NCI-H524 treated with DMSO at 0.1 percent for 48 hours (cell line): ENCODE measurements around the gene GNAQ.
"Not testable (repeated sequence)": the region's sequence is repeated elsewhere in the genome, so short reads cannot be mapped to it uniquely, and the experiment has no call there.

Source experiments
- DNase-seq: peaks from one replicate; lab custom pipeline; 2025; lab: John Stamatoyannopoulos, UW

Gene GNAQ

GRCh38 chr9:77690723-77691122, 340.9 kb downstream of the GNAQ start:
- DNase-seq, result not testable (repeated sequence)

GRCh38 chr9:77690119-77690518, 341.5 kb downstream of the GNAQ start:
- DNase-seq, result not testable (repeated sequence)

GRCh38 chr9:77687737-77688136, 343.9 kb downstream of the GNAQ start:
- not testable (repeated sequence) for DNase-seq

- DNase-seq, result no peak
These were observed 351.0 kb downstream of the GNAQ start for GRCh38 chr9:77680581-77680980.

- DNase-seq, result no peak
These were observed 351.8 kb downstream of the GNAQ start for GRCh38 chr9:77679661-77680368.

- DNase-seq, result no peak
These were observed 352.5 kb downstream of the GNAQ start for GRCh38 chr9:77679088-77679487.

- no peak for DNase-seq
These were observed 353.6 kb downstream of the GNAQ start for GRCh38 chr9:77677957-77678535.

- no peak for DNase-seq
These were observed 354.2 kb downstream of the GNAQ start for GRCh38 chr9:77677397-77677796.

DNA sequence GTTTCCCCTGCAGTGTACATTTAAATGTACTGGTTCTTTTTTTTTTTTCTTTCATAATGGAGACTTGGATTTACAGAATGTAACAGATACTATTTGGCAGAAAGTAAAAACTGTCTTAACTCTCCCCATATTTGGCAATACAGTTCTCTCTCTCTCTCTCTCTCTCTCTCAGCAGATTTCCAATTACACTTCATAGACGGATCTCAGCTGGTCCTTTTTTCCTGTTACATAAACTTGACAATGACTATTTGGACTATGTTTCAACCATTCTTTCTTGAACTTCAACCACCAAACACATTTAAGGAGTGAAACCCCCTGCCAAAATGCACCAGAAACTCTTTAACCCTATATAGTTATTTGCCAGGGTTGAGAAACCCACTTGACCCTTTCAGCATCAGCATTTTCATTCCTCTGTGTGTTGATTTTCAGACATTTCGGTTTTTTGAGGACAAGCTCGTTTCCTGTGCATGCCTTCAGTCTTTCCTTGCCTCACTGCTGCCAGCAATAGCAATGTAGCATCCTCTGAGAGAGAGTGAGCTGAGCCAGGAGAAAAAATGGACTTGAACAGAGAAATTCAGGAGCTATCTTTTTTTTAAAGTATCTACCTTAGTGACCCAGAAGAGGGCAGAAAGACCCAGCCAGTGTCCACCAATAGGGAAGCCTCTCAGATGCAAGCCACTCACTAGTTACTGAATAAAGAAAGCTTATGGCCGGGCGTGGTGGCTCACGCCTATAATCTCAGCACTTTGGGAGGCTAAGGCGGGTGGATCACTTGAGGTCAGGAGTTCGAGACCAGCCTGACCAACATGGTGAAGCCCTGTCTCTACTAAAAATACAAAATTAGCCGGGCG, 357.4 kb downstream of the GNAQ start:
- no peak for DNase-seq

- no peak for DNase-seq
These were observed 359.4 kb downstream of the GNAQ start for GRCh38 chr9:77672183-77672582.

DNA sequence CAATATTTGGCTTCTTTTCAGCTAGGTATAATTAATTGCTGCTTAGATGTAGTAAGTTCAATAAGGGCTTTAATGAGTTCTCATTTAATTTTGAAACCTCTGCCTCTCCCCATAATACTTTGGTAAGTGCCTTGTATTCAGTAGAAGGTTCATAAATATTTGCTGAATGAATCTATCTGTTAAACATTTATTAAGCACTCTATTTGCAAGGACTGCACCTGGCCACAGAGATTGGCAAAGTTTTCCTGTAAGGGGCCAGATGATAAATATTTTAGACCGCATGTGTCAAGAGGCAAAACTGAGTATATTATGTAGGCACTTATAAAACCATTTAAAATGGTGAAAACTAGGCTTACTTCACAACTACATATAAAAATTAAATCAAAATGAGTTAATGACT, 364.5 kb downstream of the GNAQ start:
- no peak for DNase-seq
